ENCODE results near the gene INSL3.

DNA sequence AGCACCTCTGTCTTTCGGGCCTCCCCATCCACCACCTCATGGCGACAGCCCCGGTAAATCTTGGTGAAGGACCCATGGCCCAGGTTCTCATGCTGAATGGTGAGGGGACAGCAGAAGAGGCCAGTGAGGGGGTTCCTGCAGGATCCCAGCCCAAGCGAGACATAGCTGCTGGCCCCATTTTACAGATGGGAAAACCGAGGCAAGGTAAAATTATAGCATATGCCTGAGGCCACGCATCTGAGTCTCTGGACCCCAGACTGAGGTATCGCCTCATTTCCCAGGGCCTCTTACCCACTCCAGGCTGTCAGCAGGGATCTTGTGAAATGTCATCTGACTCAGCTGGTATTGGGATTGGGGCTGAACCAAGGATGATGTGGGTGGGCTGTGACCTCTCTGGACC is 16.7 kb upstream of the INSL3 start:
- TF ChIP-seq, protein P1, sequence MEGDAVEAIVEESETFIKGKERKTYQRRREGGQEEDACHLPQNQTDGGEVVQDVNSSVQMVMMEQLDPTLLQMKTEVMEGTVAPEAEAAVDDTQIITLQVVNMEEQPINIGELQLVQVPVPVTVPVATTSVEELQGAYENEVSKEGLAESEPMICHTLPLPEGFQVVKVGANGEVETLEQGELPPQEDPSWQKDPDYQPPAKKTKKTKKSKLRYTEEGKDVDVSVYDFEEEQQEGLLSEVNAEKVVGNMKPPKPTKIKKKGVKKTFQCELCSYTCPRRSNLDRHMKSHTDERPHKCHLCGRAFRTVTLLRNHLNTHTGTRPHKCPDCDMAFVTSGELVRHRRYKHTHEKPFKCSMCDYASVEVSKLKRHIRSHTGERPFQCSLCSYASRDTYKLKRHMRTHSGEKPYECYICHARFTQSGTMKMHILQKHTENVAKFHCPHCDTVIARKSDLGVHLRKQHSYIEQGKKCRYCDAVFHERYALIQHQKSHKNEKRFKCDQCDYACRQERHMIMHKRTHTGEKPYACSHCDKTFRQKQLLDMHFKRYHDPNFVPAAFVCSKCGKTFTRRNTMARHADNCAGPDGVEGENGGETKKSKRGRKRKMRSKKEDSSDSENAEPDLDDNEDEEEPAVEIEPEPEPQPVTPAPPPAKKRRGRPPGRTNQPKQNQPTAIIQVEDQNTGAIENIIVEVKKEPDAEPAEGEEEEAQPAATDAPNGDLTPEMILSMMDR (IDR thresholded peaks at IDR 0.05), result no peak
- TF ChIP-seq EZH2phosphoT487 (IDR thresholded peaks at IDR 0.05), result no peak

Data from neural progenitor cell (in vitro differentiated cells).